ENCODE measurements around the gene PSTPIP1.

- TF ChIP-seq EZH2 (IDR thresholded peaks at IDR 0.05; ENCODE audit: insufficient read depth, poor library complexity, severe bottlenecking) = no peak
- TF ChIP-seq EZH2phosphoT487 (IDR thresholded peaks at IDR 0.05; ENCODE audit: insufficient read depth, low read depth) = no peak
These were observed 26.6 kb upstream of the PSTPIP1 start for GRCh38 chr15:76968306-76968705.

Measured in GM23248 (cell line).